NCI-H1105 treated with DMSO at 0.1 percent for 48 hours (cell line): ENCODE measurements around the gene RBM41.
A peak's percentile ranks its signal among the peaks of the same experiment; 100 is the strongest.

Source experiments
- DNase-seq: peaks from one replicate; lab custom pipeline; 2025; lab: John Stamatoyannopoulos, UW

The RBM41 gene

GRCh38 chrX:107029752-107030151 lies 88.9 kb downstream of the RBM41 start:
- DNase-seq = no peak

- DNase-seq = peak; percentile 33
These were observed 93.1 kb downstream of the RBM41 start for GRCh38 chrX:107025545-107025944.

DNA sequence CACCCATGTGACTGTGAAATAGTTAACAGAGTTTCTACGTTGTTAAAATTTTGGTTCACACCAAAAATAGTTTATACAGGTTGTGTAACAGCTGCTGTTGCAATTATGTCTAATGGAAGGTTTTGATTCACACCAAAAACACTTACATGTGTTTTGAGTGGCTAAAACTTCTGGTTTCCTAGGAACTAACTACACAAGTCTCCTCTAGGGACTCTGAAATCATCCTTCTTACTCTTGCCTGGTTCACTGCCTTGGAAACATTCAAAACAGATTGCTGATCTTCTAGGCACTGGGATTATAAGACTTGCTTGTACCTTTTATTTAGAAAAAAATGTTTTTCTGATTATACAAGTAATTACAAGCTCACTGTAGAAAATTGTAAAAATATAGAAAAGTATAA lies 103.7 kb downstream of the RBM41 start:
- no peak for DNase-seq
